Measurements from ENCODE around the gene PIH1D1. TPM values are rescaled to one million over a fixed set of nuclear protein-coding genes. Genes with fewer than 3 reads are reported as not detected.

Gene PIH1D1
- total RNA-seq, 1 donor from 2014 or later: 78.8 TPM

DNA sequence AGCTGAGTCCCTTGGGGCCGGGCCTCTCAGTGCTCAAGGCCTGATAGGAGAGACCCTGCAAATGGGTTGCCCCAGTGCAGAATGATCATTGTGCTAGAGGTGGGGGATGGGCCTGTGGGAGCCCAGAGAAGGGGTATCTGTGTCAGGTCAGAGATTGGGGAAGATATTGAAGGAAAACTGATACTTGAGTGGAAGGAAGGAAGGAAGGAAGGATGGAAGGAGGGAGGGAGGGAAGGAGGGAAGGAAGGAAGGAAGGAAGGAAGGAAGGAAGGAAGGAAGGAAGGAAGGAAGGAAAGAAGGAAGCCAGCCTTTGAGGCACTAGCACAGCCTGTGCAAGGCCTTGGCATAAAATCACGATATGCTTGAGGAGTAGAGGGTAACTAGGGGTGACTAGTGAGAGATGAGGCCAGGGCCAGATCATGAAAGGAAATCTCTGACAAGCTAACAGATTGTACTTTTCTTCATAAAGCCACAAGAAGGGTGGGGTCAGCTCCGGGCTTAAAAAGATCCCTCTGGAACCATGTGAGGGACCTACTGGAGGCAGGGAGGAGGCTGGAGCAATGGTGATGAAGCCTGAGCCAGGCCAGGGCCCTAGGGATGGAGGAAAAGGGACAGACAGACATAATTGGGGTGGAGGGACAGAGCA is 39.8 kb downstream of the PIH1D1 start:
- H3K36me3 Mint-ChIP-seq (ENCODE audit: low read depth, unreplicated experiment): no peaks in the 10 kb centered on the region
- peaks cover 15% of the 10 kb centered on the region for H3K27me3 Mint-ChIP-seq (ENCODE audit: unreplicated experiment)
- no peaks in the 10 kb centered on the region for H3K9me3 Mint-ChIP-seq (ENCODE audit: unreplicated experiment)
- H3K4me1 Mint-ChIP-seq (ENCODE audit: unreplicated experiment): peaks cover 42% of the 10 kb centered on the region
- TF ChIP-seq, protein P1, sequence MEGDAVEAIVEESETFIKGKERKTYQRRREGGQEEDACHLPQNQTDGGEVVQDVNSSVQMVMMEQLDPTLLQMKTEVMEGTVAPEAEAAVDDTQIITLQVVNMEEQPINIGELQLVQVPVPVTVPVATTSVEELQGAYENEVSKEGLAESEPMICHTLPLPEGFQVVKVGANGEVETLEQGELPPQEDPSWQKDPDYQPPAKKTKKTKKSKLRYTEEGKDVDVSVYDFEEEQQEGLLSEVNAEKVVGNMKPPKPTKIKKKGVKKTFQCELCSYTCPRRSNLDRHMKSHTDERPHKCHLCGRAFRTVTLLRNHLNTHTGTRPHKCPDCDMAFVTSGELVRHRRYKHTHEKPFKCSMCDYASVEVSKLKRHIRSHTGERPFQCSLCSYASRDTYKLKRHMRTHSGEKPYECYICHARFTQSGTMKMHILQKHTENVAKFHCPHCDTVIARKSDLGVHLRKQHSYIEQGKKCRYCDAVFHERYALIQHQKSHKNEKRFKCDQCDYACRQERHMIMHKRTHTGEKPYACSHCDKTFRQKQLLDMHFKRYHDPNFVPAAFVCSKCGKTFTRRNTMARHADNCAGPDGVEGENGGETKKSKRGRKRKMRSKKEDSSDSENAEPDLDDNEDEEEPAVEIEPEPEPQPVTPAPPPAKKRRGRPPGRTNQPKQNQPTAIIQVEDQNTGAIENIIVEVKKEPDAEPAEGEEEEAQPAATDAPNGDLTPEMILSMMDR (IDR thresholded peaks at IDR 0.05; ENCODE audit: unreplicated experiment): no peak
- H3K4me3 Mint-ChIP-seq (ENCODE audit: unreplicated experiment): no peak overlapping the region
- peak overlapping the region; percentile 8 for H3K27ac Mint-ChIP-seq (ENCODE audit: unreplicated experiment)
- DNase-seq (ENCODE audit: low spot score): no peak

DNA sequence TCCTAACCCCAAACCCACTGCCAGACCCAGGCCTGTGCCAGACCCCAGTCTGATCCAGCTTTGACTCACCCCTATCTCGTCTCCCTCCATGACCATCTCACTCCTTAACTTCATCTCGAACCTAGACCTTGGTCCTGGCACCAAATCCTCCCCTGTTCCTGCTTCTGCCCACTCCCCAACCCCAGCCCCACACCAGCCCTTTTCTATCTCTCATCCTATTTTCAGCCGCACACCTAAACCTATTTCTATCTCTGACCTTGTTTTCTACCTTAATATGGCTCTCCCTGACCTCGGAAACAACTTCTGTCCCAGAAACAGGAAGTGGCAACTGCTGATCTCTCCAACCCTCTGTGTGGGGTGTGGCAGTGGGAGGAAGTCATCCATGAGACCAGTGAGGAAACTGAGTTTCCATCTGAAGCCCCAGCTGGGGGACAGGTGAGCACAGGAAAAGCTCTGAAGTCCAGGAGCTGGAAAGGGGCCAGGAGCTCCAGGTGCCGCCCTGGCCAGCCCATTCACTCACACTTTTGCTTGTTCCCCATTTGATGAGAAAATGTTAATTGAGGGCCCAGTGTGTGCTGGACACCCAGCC is 42.1 kb downstream of the PIH1D1 start:
- H3K27ac Mint-ChIP-seq (ENCODE audit: unreplicated experiment): peak overlapping the region; percentile 50

DNA sequence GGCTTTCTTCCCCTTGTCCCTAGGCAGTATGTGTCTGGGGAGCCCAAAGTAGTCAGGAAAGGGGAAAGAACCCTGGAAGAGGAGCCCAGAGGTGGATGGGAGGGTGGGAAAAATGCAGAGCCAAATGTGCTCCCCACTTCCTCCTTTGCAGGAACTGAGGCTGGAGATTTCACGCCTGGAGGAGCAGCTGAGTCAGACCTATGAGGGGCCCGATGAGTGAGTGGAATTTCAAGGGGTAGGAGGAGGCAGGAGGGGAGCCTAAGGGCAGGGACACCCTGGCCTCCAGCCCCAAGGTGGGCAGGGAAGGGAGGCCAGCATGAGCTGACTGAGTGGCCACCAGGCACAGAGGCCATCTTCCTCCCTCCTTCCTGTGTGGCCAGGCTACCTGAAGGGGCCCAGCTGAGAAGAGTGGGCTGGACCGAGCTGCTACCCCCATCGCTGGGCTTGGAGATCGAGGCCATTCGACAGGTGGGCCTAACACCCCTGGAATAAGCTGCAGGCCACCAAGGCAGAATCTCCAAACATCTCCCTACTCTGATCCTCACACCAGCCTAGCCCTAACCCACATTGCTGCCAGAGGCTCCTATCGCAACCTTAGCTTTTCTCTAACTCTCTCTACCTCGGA is 42.7 kb downstream of the PIH1D1 start:
- Mint-ChIP-seq H3K27me3 (ENCODE audit: unreplicated experiment) (peaks cover 14% of the 10 kb centered on the region), H3K27ac (ENCODE audit: unreplicated experiment) (no peak overlapping the region), H3K9me3 (ENCODE audit: unreplicated experiment) (no peaks in the 10 kb centered on the region), H3K4me1 (ENCODE audit: unreplicated experiment) (peaks cover 42% of the 10 kb centered on the region), H3K4me3 (ENCODE audit: unreplicated experiment) (peak overlapping the region; percentile 58), H3K36me3 (ENCODE audit: low read depth, unreplicated experiment) (no peaks in the 10 kb centered on the region)
- TF ChIP-seq, protein P1 (IDR thresholded peaks at IDR 0.05; ENCODE audit: unreplicated experiment): no peak
- DNase-seq (ENCODE audit: low spot score): no peak

More for the DNA sequence above, 42.1 kb downstream of the PIH1D1 start:
- H3K9me3 Mint-ChIP-seq (ENCODE audit: unreplicated experiment): no peaks in the 10 kb centered on the region
- H3K4me3 Mint-ChIP-seq (ENCODE audit: unreplicated experiment): peak overlapping the region; percentile 58
- DNase-seq (ENCODE audit: low spot score): no peak
- H3K27me3 Mint-ChIP-seq (ENCODE audit: unreplicated experiment): peaks cover 14% of the 10 kb centered on the region
- no peaks in the 10 kb centered on the region for H3K36me3 Mint-ChIP-seq (ENCODE audit: low read depth, unreplicated experiment)
- peaks cover 42% of the 10 kb centered on the region for H3K4me1 Mint-ChIP-seq (ENCODE audit: unreplicated experiment)
- TF ChIP-seq, protein P1 (IDR thresholded peaks at IDR 0.05; ENCODE audit: unreplicated experiment): no peak

DNA sequence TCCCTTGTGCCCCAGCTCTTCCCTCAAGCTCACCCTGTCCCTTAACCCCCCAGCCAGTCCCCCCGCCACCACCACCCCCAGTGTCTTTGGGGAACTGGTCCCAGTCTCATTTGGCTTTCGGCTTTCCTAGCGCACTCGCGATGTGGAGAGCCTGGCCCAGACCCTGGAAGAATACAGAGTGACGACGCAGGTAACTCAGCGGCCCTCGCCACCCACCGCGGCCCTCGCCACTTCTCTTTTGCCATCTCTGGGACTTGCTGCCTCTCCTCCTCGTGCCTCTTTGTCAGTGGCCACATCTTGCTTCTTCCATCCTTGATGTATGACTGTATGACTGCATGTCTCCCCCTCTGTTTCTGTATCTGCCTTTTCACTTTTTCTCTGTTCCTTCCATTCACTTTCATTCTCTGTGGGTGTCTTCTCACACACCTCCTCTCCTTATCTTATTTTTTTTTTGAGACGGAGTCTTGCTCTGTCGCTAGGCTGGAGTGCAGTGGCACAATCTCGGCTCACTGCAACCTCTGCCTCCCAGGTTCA is 44.1 kb downstream of the PIH1D1 start:
- Mint-ChIP-seq H3K9me3 (ENCODE audit: unreplicated experiment) (no peaks in the 10 kb centered on the region), H3K36me3 (ENCODE audit: low read depth, unreplicated experiment) (no peaks in the 10 kb centered on the region), H3K27ac (ENCODE audit: unreplicated experiment) (no peak overlapping the region), H3K4me1 (ENCODE audit: unreplicated experiment) (peaks cover 36% of the 10 kb centered on the region), H3K27me3 (ENCODE audit: unreplicated experiment) (peaks cover 10% of the 10 kb centered on the region), H3K4me3 (ENCODE audit: unreplicated experiment) (no peak overlapping the region)
- DNase-seq (ENCODE audit: low spot score): no peak
- TF ChIP-seq, protein P1 (IDR thresholded peaks at IDR 0.05; ENCODE audit: unreplicated experiment): no peak

DNA sequence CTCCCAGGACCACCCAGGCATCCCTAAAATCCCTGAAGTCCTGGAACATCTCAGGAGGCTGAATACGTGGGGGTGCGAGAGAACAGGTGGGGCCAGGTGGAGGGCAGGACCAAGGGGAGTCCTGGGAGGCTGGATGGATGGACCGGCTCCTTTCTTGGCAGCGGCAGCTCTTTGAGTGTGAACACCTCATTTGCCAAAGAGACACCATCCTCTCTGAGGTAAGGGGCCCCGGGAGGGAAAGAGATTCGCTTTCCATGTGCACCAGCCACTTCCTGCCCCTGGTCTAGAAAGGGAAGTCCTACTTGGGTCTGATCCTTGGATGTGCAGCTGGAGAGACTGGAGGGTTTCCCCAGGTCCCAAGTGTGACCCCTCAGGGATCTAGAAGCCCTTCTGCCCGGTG is 44.5 kb downstream of the PIH1D1 start:
- DNase-seq (ENCODE audit: low spot score): no peak
- H3K9me3 Mint-ChIP-seq (ENCODE audit: unreplicated experiment): no peaks in the 10 kb centered on the region
- H3K27ac Mint-ChIP-seq (ENCODE audit: unreplicated experiment): no peak overlapping the region
- TF ChIP-seq, protein P1 (IDR thresholded peaks at IDR 0.05; ENCODE audit: unreplicated experiment): no peak
- H3K4me1 Mint-ChIP-seq (ENCODE audit: unreplicated experiment): peaks cover 32% of the 10 kb centered on the region
- H3K36me3 Mint-ChIP-seq (ENCODE audit: low read depth, unreplicated experiment): no peaks in the 10 kb centered on the region
- peaks cover 10% of the 10 kb centered on the region for H3K27me3 Mint-ChIP-seq (ENCODE audit: unreplicated experiment)
- H3K4me3 Mint-ChIP-seq (ENCODE audit: unreplicated experiment): no peak overlapping the region
